H9 (cell line): ENCODE measurements around the gene NKD2. TPM values are rescaled to one million over a fixed set of nuclear protein-coding genes. Genes with fewer than 3 reads are reported as not detected.

Experiments used
- DNase-seq: peaks from one replicate; pipeline ENCODE4 v3.0.0-alpha.2; 2017
- H2AFZ ChIP-seq: one replicate; pipeline ENCODE4 v1.6.1; 2013; ENCODE audit warnings: mild to moderate bottlenecking, low read length, control low read depth, moderate library complexity
- H2AK5ac ChIP-seq: 2 replicates; pipeline ENCODE4 v1.6.1; 2013; ENCODE audit warnings: low read length, control low read depth, mixed read lengths; ENCODE audit not compliant: insufficient read length
- H2BK120ac ChIP-seq: one replicate; pipeline ENCODE4 v1.6.1; 2013; ENCODE audit warnings: low read depth, mild to moderate bottlenecking, low read length, control low read depth, inconsistent platforms; ENCODE audit not compliant: poor library complexity, severe bottlenecking
- H2BK12ac ChIP-seq: 2 replicates; pipeline ENCODE4 v1.6.1; 2013; ENCODE audit warnings: low read length, control low read depth, mixed read lengths, low read depth; ENCODE audit not compliant: insufficient read length
- H2BK15ac ChIP-seq: 2 replicates; pipeline ENCODE4 v1.6.1; 2013; ENCODE audit warnings: low read depth, low read length, control low read depth
- H2BK20ac ChIP-seq: one replicate; pipeline ENCODE4 v1.6.1; 2013; ENCODE audit warnings: low read depth, mild to moderate bottlenecking, low read length, control low read depth, inconsistent platforms; ENCODE audit not compliant: poor library complexity, severe bottlenecking
- H2BK5ac ChIP-seq: 2 replicates; pipeline ENCODE4 v1.6.1; 2013; ENCODE audit warnings: low read length, control low read depth, mixed read lengths; ENCODE audit not compliant: insufficient read length
- H3K14ac ChIP-seq: 2 replicates; pipeline ENCODE4 v1.6.1; 2013; ENCODE audit warnings: low read length, control low read depth; ENCODE audit not compliant: insufficient read depth
- H3K18ac ChIP-seq: 2 replicates; pipeline ENCODE4 v1.6.1; 2013; ENCODE audit warnings: low read depth, mild to moderate bottlenecking, mixed read lengths, low read length, control low read depth; ENCODE audit not compliant: insufficient read length
- H3K23ac ChIP-seq: 2 replicates; pipeline ENCODE4 v1.6.1; 2013; ENCODE audit warnings: low read length, control low read depth, mixed read lengths, low read depth; ENCODE audit not compliant: insufficient read length
- H3K23me2 ChIP-seq: 2 replicates; pipeline ENCODE4 v1.6.1; 2013; ENCODE audit warnings: low read depth, mild to moderate bottlenecking, mixed read lengths, low read length, control low read depth; ENCODE audit not compliant: insufficient read length, poor library complexity, severe bottlenecking
- H3K27ac ChIP-seq: 2 replicates; pipeline ENCODE4 v1.5.1; 2013; ENCODE audit warnings: low read length, control low read depth, mixed read lengths, low read depth; ENCODE audit not compliant: insufficient read length
- H3K27me3 ChIP-seq: 2 replicates; pipeline ENCODE4 v1.6.1; 2013; ENCODE audit warnings: low read length, control low read depth, inconsistent platforms; ENCODE audit not compliant: insufficient read depth
- H3K4ac ChIP-seq: 2 replicates; pipeline ENCODE4 v1.6.1; 2013; ENCODE audit warnings: low read depth, mild to moderate bottlenecking, control low read depth, inconsistent platforms, low read length, moderate library complexity
- H3K4me1 ChIP-seq: 2 replicates; pipeline ENCODE4 v1.6.1; 2013; ENCODE audit warnings: low read length, control low read depth, inconsistent platforms; ENCODE audit not compliant: insufficient read depth
- H3K4me2 ChIP-seq: 2 replicates; pipeline ENCODE4 v1.6.1; 2013; ENCODE audit warnings: low read length, control low read depth, mixed read lengths; ENCODE audit not compliant: insufficient read length, insufficient read depth
- H3K56ac ChIP-seq: 2 replicates; pipeline ENCODE4 v1.6.1; 2013; ENCODE audit warnings: low read depth, mild to moderate bottlenecking, mixed read lengths, low read length, control low read depth; ENCODE audit not compliant: insufficient read length
- H3K79me1 ChIP-seq: 2 replicates; pipeline ENCODE4 v1.6.1; 2013; ENCODE audit warnings: low read depth, mild to moderate bottlenecking, moderate library complexity, low read length, control low read depth, inconsistent platforms; ENCODE audit not compliant: insufficient read depth, poor library complexity, severe bottlenecking
- H3K79me2 ChIP-seq: 2 replicates; pipeline ENCODE4 v1.6.1; 2013; ENCODE audit warnings: low read length, control low read depth, inconsistent platforms; ENCODE audit not compliant: insufficient read depth
- H3K9ac ChIP-seq: 2 replicates; pipeline ENCODE4 v1.6.1; 2013; ENCODE audit warnings: low read length, control low read depth, mixed read lengths; ENCODE audit not compliant: insufficient read length; ENCODE audit errors: extremely low read depth
- H3K9me3 ChIP-seq: one replicate; pipeline ENCODE4 v1.6.1; 2013; ENCODE audit warnings: low read depth, low read length, inconsistent platforms; ENCODE audit not compliant: control insufficient read depth
- H3T11ph ChIP-seq: one replicate; pipeline ENCODE4 v1.6.1; 2013; ENCODE audit warnings: mild to moderate bottlenecking, low read length, control low read depth, inconsistent platforms
- H4K20me1 ChIP-seq: one replicate; pipeline ENCODE4 v1.6.1; 2013; ENCODE audit not compliant: control insufficient read depth, insufficient read length, insufficient read depth
- H4K5ac ChIP-seq: 2 replicates; pipeline ENCODE4 v1.6.1; 2013; ENCODE audit warnings: low read depth, mild to moderate bottlenecking, mixed read lengths, low read length, control low read depth; ENCODE audit not compliant: insufficient read length
- H4K8ac ChIP-seq: replicated peaks from 2 replicates; pipeline ENCODE4 v1.6.1; 2013; ENCODE audit warnings: low read length, control low read depth, mixed read lengths, low read depth; ENCODE audit not compliant: insufficient read length
- H4K91ac ChIP-seq: 2 replicates; pipeline ENCODE4 v1.6.1; 2013; ENCODE audit warnings: low read depth, mild to moderate bottlenecking, moderate library complexity, mixed read lengths, low read length, control low read depth; ENCODE audit not compliant: insufficient read length
- H3K27ac Mint-ChIP-seq, 3 experiments: 2 replicates in 2 of 3; 3 replicates in 1 of 3; pipeline ENCODE4 v1.8.0; 2020 to 2021; ENCODE audit warnings: mixed read lengths in 3 of 3, mild to moderate bottlenecking in 1 of 3, moderate library complexity in 1 of 3
- H3K27me3 Mint-ChIP-seq: 2 replicates; pipeline ENCODE4 v1.8.0; 2021; ENCODE audit warnings: low read depth, mild to moderate bottlenecking, moderate library complexity, mixed read lengths
- H3K36me3 Mint-ChIP-seq, 3 experiments: 2 replicates in 2 of 3; 3 replicates in 1 of 3; pipeline ENCODE4 v1.8.0; 2020 to 2021; ENCODE audit warnings: low read depth in 3 of 3, mixed read lengths in 3 of 3; ENCODE audit not compliant: insufficient read depth in 1 of 3
- H3K4me1 Mint-ChIP-seq, 2 experiments: 2 replicates each; pipeline ENCODE4 v1.8.0; 2020; ENCODE audit warnings: mixed read lengths in 2 of 2
- H3K4me3 Mint-ChIP-seq, 2 experiments: 2 replicates in 1 of 2; 3 replicates in 1 of 2; pipeline ENCODE4 v1.8.0; 2020 to 2021; ENCODE audit warnings: mild to moderate bottlenecking in 2 of 2, mixed read lengths in 2 of 2, moderate library complexity in 1 of 2
- H3K9me3 Mint-ChIP-seq, 2 experiments: 2 replicates in 1 of 2; 3 replicates in 1 of 2; pipeline ENCODE4 v1.8.0; 2020; ENCODE audit warnings: mild to moderate bottlenecking in 2 of 2, mixed read lengths in 2 of 2, moderate library complexity in 1 of 2
- CTCF ChIP-seq: fragments of 200-600 bp; sonication (generic); conservative IDR thresholded peaks from 3 replicates; pipeline ENCODE4 v1.8.0; 2021; ENCODE audit warnings: antibody characterized with exemption, mild to moderate bottlenecking
- WGBS: extraction: QIAGEN DNeasy Blood & Tissue Kit; methylation state at CpG from one replicate; pipeline ENCODE4 v1.1.7; 2013; ENCODE audit warnings: missing lambda C conversion rate, low lambda C conversion rate, mixed read lengths; ENCODE audit not compliant: insufficient read length; ENCODE audit errors: extremely low coverage; 5-methylcytosine and 5-hydroxymethylcytosine counted together
- total RNA-seq: library from RNA; stranded (reverse); gene quantifications from 2 replicates; pipeline ENCODE4 v1.2.1, GENCODE V29; 2021

Gene NKD2
- total RNA-seq, 1 experiment from 2014 or later, result 7.3 TPM

- no peak overlapping the region for H3K14ac ChIP-seq
- H2BK15ac ChIP-seq, result no peak overlapping the region
- H4K8ac ChIP-seq, result no peak overlapping the region
- H2AFZ ChIP-seq, result no peak overlapping the region
- H3K4ac ChIP-seq, result no peak overlapping the region
- no peak overlapping the region for H3K18ac ChIP-seq
- peak; percentile 26 for DNase-seq
- no peak for TF ChIP-seq CTCF
- no peak overlapping the region for H3T11ph ChIP-seq
- H4K20me1 ChIP-seq, result peaks cover 2% of the 10 kb centered on the region
- Mint-ChIP-seq H3K4me3 (no peak overlapping the region), H3K27me3 (peaks cover 16% of the 10 kb centered on the region), H3K4me1 (peaks cover 2 to 4% of the 10 kb centered on the region in 2 experiments; a peak in 3 of 4 replicates), H3K27ac (no peak overlapping the region; a peak in 1 of 7 replicates), H3K36me3 (no peaks in the 10 kb centered on the region; a peak in 1 of 7 replicates), H3K9me3 (peaks cover 3% of the 10 kb centered on the region in 2 experiments; a peak in 4 of 5 replicates)
- no peak overlapping the region for H2AK5ac ChIP-seq
- no peak overlapping the region for H4K91ac ChIP-seq
- H3K56ac ChIP-seq, result no peak overlapping the region
- H3K4me1 ChIP-seq, result no peaks in the 10 kb centered on the region
- H3K79me2 ChIP-seq, result no peaks in the 10 kb centered on the region
- no peaks in the 10 kb centered on the region for H3K9me3 ChIP-seq
- no peaks in the 10 kb centered on the region for H3K23me2 ChIP-seq
- H4K5ac ChIP-seq, result no peak overlapping the region
- no peak overlapping the region for H3K9ac ChIP-seq
- no peak overlapping the region for H3K27ac ChIP-seq
- H2BK5ac ChIP-seq, result no peak overlapping the region
- H2BK120ac ChIP-seq, result no peak overlapping the region
- H3K79me1 ChIP-seq, result no peaks in the 10 kb centered on the region
- no peak overlapping the region for H2BK20ac ChIP-seq
- no peaks in the 10 kb centered on the region for H3K27me3 ChIP-seq
- H3K4me2 ChIP-seq, result no peak overlapping the region
- H2BK12ac ChIP-seq, result no peak overlapping the region
- no CpG with 5 or more reads among the region's 17 CpGs for WGBS
- no peak overlapping the region for H3K23ac ChIP-seq
These were observed 28.5 kb upstream of the NKD2 start for GRCh38 chr5:980001-980588.
